Measurements from ENCODE around the gene WFDC2. TPM values are rescaled to one million over a fixed set of nuclear protein-coding genes. Genes with fewer than 3 reads are reported as not detected.

The WFDC2 gene
- total and polyA plus RNA-seq, 2 of the 4 experiments (the other 2 are of a cell fraction): not detected

DNA sequence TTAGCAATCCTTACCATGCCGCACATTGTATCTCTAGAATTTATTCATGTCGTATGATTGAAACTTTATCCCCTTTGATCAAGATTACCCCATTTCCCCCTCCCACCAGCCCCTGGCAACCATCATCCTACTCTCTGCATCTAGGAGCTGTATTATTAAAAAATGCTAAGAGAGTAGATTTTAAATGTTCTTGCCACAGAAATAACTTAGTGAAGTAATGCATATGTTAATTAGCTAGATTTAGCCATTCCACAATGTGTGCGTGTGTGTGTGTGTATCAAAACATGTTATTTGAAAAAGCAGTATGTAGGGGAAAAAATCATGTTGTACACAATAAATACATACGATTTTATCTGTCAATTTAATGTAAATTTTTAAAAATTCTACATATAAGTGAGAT is 57.7 kb downstream of the WFDC2 start:
- in situ Hi-C loops (cut with MboI; ENCODE audit: low sequenced_read_pairs) (loop anchor here (25.0 kb wide), 1 partner anchor 235 kb away; no protein-coding TSS in a partner anchor), intact Hi-C loops (cut with micrococcal nuclease) (no loop called here), dilution Hi-C loops (cut with HindIII; ENCODE audit: low sequenced_read_pairs, unreplicated experiment) (no loop called here)
- no peaks in the 10 kb centered on the region for H4K20me1 ChIP-seq (ENCODE audit: insufficient read depth, low read length)
- no peak overlapping the region for H3K56ac ChIP-seq (ENCODE audit: extremely low read depth, insufficient read depth, low read length)
- H3K4me3 ChIP-seq (ENCODE audit: insufficient read depth, low read depth, low read length): no peak overlapping the region
- ATAC-seq (ENCODE audit: low read depth) (no peak), DNase-seq (no peak)
- no TSS peak for BruUV-seq (replicated peaks)
- H2BK15ac ChIP-seq (ENCODE audit: low read depth, low read length): no peak overlapping the region
- no peak overlapping the region for H2AK9ac ChIP-seq (replicated peaks; ENCODE audit: low read depth, low read length, poor library complexity)
- H3K9me1 ChIP-seq (ENCODE audit: insufficient read depth, low read length): no peaks in the 10 kb centered on the region
- TF ChIP-seq RFX5 (IDR thresholded peaks at IDR 0.05; ENCODE audit: low read depth, low read length): no peak
- H3K18ac ChIP-seq (ENCODE audit: low read depth, low read length): no peak overlapping the region
- ChIA-PET POLR2A (ENCODE audit: unreplicated experiment) (no interaction called here), CTCF (no interaction called here)
- no peaks in the 10 kb centered on the region for H3K4me1 ChIP-seq (ENCODE audit: control insufficient read depth, insufficient read depth, low read length)
- H4K91ac ChIP-seq (ENCODE audit: insufficient read depth, low read depth, low read length): no peak overlapping the region
- H4K5ac ChIP-seq (ENCODE audit: low read depth, low read length): no peak overlapping the region
- no peak overlapping the region for H3K4me2 ChIP-seq (ENCODE audit: low read depth, low read length)
- H3K4ac ChIP-seq (ENCODE audit: low read depth, low read length): no peak overlapping the region
- no peak overlapping the region for H2BK120ac ChIP-seq (ENCODE audit: low read depth, low read length)
- no peak overlapping the region for H2BK5ac ChIP-seq (ENCODE audit: low read depth, low read length, poor library complexity, severe bottlenecking)
- no peak overlapping the region for H3K23ac ChIP-seq (ENCODE audit: low read depth, low read length)
- H2AFZ ChIP-seq (replicated peaks; ENCODE audit: low read length, poor library complexity): no peak overlapping the region
- no peak overlapping the region for H3K27ac ChIP-seq (ENCODE audit: insufficient read depth, low read length)
- H4K8ac ChIP-seq (ENCODE audit: low read depth in 2 of 2, low read length in 2 of 2): no peak overlapping the region
- H3K79me1 ChIP-seq (ENCODE audit: low read depth in 1 of 2, low read length in 2 of 2): no peaks in the 10 kb centered on the region
- H2BK20ac ChIP-seq (ENCODE audit: low read depth, low read length): no peak overlapping the region
- no peaks in the 10 kb centered on the region for H3K27me3 ChIP-seq (ENCODE audit: control insufficient read depth, insufficient read depth, low read length)
- no peak overlapping the region for H3K14ac ChIP-seq (replicated peaks; ENCODE audit: low read depth, low read length)
- no peak overlapping the region for H3K9ac ChIP-seq (ENCODE audit: low read depth, low read length)
- H3K36me3 ChIP-seq (ENCODE audit: control insufficient read depth, insufficient read depth, low read length): no peaks in the 10 kb centered on the region
- no CpG with 5 or more reads among the region's 4 CpGs for WGBS, 2 experiments (ENCODE audit: extremely low coverage in 2 of 2, insufficient read length in 1 of 2)
- no peaks in the 10 kb centered on the region for H3K9me3 ChIP-seq (ENCODE audit: control insufficient read depth, insufficient read depth, low read length)
- H2AK5ac ChIP-seq (ENCODE audit: low read depth, low read length): no peak overlapping the region

Small RNA genes lying within 50 kb of the gene (microRNA-seq; reads per million reads assigned to microRNA genes)
- 0.37 to 1.0 reads per million in 2 experiments for gene MIR6812 (ENCODE audit: insufficient read depth in 1 of 2, insufficient read length in 1 of 2, unreplicated experiment in 1 of 2)

Small RNA genes lying within 50 kb of the gene (small RNA-seq; reads per million reads assigned to genes)
- 0 reads per million in 5 experiments for gene MIR6812

Other genes with a start within 250 kb of the WFDC2 start
- gene SEMG2, start 248.4 kb upstream of the WFDC2 start, total RNA-seq (2012; rRNA removed): not detected in 2 replicates
- not detected in 2 replicates for gene SEMG2, start 248.4 kb upstream of the WFDC2 start, polyA plus RNA-seq (2012; rRNA removed)
- gene SLPI, start 215.2 kb upstream of the WFDC2 start, total RNA-seq (2012; rRNA removed): not detected in 2 replicates
- gene SLPI, start 215.2 kb upstream of the WFDC2 start, polyA plus RNA-seq (2012; rRNA removed): not detected in 2 replicates
- gene RBPJL, start 162.9 kb upstream of the WFDC2 start, total RNA-seq (2012; rRNA removed): not detected in 2 replicates
- gene RBPJL, start 162.9 kb upstream of the WFDC2 start, polyA plus RNA-seq (2012; rRNA removed): not detected in 2 replicates
- gene MATN4, start 161.5 kb upstream of the WFDC2 start, total RNA-seq (2012; rRNA removed): not detected in 2 replicates
- 0.12 and 0.13 TPM in 2 replicates for gene MATN4, start 161.5 kb upstream of the WFDC2 start, polyA plus RNA-seq (2012; rRNA removed)
- gene SDC4, start 121.3 kb upstream of the WFDC2 start, total RNA-seq (2012; rRNA removed): 265 and 275 TPM in 2 replicates
- gene SDC4, start 121.3 kb upstream of the WFDC2 start, polyA plus RNA-seq (2012; rRNA removed): 181 and 203 TPM in 2 replicates
- gene SYS1, start 106.6 kb upstream of the WFDC2 start, total RNA-seq (2012; rRNA removed): 12.9 and 16.7 TPM in 2 replicates
- gene SYS1, start 106.6 kb upstream of the WFDC2 start, polyA plus RNA-seq (2012; rRNA removed): 24.6 and 29.2 TPM in 2 replicates
- not detected in 2 replicates for gene TP53TG5, start 91.4 kb upstream of the WFDC2 start, total RNA-seq (2012; rRNA removed)
- gene TP53TG5, start 91.4 kb upstream of the WFDC2 start, polyA plus RNA-seq (2012; rRNA removed): not detected in 2 replicates
- 1.1 and 1.3 TPM in 2 replicates for gene DBNDD2, start 61.5 kb upstream of the WFDC2 start, total RNA-seq (2012; rRNA removed)
- 7.8 and 9.3 TPM in 2 replicates for gene DBNDD2, start 61.5 kb upstream of the WFDC2 start, polyA plus RNA-seq (2012; rRNA removed)
- 27.2 and 31.2 TPM in 2 replicates for gene PIGT, start 53.6 kb upstream of the WFDC2 start, total RNA-seq (2012; rRNA removed)
- gene PIGT, start 53.6 kb upstream of the WFDC2 start, polyA plus RNA-seq (2012; rRNA removed): 145 and 168 TPM in 2 replicates
- gene SPINT3, start 45.9 kb downstream of the WFDC2 start, total RNA-seq (2012; rRNA removed): not detected in 2 replicates
- not detected in 2 replicates for gene SPINT3, start 45.9 kb downstream of the WFDC2 start, polyA plus RNA-seq (2012; rRNA removed)
- not detected in 2 replicates for gene WFDC6, start 69.7 kb downstream of the WFDC2 start, total RNA-seq (2012; rRNA removed)
- not detected in 2 replicates for gene WFDC6, start 69.7 kb downstream of the WFDC2 start, polyA plus RNA-seq (2012; rRNA removed)
- not detected in 2 replicates for gene EPPIN, start 77.6 kb downstream of the WFDC2 start, total RNA-seq (2012; rRNA removed)
- gene EPPIN, start 77.6 kb downstream of the WFDC2 start, polyA plus RNA-seq (2012; rRNA removed): not detected in 2 replicates
- not detected in 2 replicates for gene WFDC8, start 109.5 kb downstream of the WFDC2 start, total RNA-seq (2012; rRNA removed)
- not detected in 2 replicates for gene WFDC8, start 109.5 kb downstream of the WFDC2 start, polyA plus RNA-seq (2012; rRNA removed)
- not detected in 2 replicates for gene WFDC10A, start 160.0 kb downstream of the WFDC2 start, total RNA-seq (2012; rRNA removed)
- gene WFDC10A, start 160.0 kb downstream of the WFDC2 start, polyA plus RNA-seq (2012; rRNA removed): not detected in 2 replicates
- gene WFDC9, start 161.5 kb downstream of the WFDC2 start, total RNA-seq (2012; rRNA removed): not detected in 2 replicates
- gene WFDC9, start 161.5 kb downstream of the WFDC2 start, polyA plus RNA-seq (2012; rRNA removed): not detected in 2 replicates
- not detected in 2 replicates for gene WFDC11, start 200.5 kb downstream of the WFDC2 start, total RNA-seq (2012; rRNA removed)
- not detected in 2 replicates for gene WFDC11, start 200.5 kb downstream of the WFDC2 start, polyA plus RNA-seq (2012; rRNA removed)
- gene WFDC13, start 232.3 kb downstream of the WFDC2 start, total RNA-seq (2012; rRNA removed): not detected in 2 replicates
- not detected in 2 replicates for gene WFDC13, start 232.3 kb downstream of the WFDC2 start, polyA plus RNA-seq (2012; rRNA removed)
- gene WFDC10B, start 235.3 kb downstream of the WFDC2 start, total RNA-seq (2012; rRNA removed): not detected in 2 replicates
- gene WFDC10B, start 235.3 kb downstream of the WFDC2 start, polyA plus RNA-seq (2012; rRNA removed): not detected in 2 replicates

Measured in IMR-90 (cell line).